AG04450 (cell line): Measurements from ENCODE around the gene HNRNPR. TPM values are rescaled to one million over a fixed set of nuclear protein-coding genes. Genes with fewer than 3 reads are reported as not detected.

Source experiments
- CTCF ChIA-PET: fragments of 300-600, 350-600 bp; formaldehyde crosslinking; extraction: SDS; loops from one replicate; lab custom pipeline; 2022; ENCODE audit warnings: antibody characterized with exemption, inconsistent platforms; lab: Charles Lee
- POLR2A ChIA-PET: fragments of 350-600 bp; formaldehyde crosslinking; extraction: SDS; loops from one replicate; lab custom pipeline; 2021; ENCODE audit warnings: antibody characterized with exemption, inconsistent platforms; lab: Yijun Ruan, JAX
- DNase-seq: peaks from one replicate; pipeline ENCODE4 v3.0.0-alpha.2; 2011; ENCODE audit warnings: low read depth, low spot score
- H3K27ac ChIP-seq: one replicate; pipeline ENCODE4 v1.5.1; 2012; ENCODE audit warnings: low read depth, low read length, control low read depth
- H3K27me3 ChIP-seq: one replicate; pipeline ENCODE4 v1.6.0; 2012; ENCODE audit warnings: low read length; ENCODE audit not compliant: control insufficient read depth, insufficient read depth
- H3K4me3 ChIP-seq: 2 replicates; pipeline ENCODE4 v1.5.1; 2011; ENCODE audit warnings: mild to moderate bottlenecking, low read depth, low read length, control low read depth
- H3K9me3 ChIP-seq: 2 replicates; pipeline ENCODE4 v1.5.1; 2012; ENCODE audit warnings: low read length; ENCODE audit not compliant: control insufficient read depth, insufficient read depth
- polyA plus RNA-seq: library from polyadenylated mRNA; depleted of rRNA; stranded (reverse); fragments of >200 nt; gene quantifications from 2 replicates; pipeline ENCODE4 v1.2.3, GENCODE V29; 2011
- TF ChIP-seq, protein P1 (sequence below): IDR thresholded peaks from 2 replicates; pipeline ENCODE4 v1.5.1; 2011; ENCODE audit warnings: low read depth, low read length, control low read depth, inconsistent platforms

The HNRNPR gene
- polyA plus RNA-seq, 1 experiment = 171 TPM

DNA sequence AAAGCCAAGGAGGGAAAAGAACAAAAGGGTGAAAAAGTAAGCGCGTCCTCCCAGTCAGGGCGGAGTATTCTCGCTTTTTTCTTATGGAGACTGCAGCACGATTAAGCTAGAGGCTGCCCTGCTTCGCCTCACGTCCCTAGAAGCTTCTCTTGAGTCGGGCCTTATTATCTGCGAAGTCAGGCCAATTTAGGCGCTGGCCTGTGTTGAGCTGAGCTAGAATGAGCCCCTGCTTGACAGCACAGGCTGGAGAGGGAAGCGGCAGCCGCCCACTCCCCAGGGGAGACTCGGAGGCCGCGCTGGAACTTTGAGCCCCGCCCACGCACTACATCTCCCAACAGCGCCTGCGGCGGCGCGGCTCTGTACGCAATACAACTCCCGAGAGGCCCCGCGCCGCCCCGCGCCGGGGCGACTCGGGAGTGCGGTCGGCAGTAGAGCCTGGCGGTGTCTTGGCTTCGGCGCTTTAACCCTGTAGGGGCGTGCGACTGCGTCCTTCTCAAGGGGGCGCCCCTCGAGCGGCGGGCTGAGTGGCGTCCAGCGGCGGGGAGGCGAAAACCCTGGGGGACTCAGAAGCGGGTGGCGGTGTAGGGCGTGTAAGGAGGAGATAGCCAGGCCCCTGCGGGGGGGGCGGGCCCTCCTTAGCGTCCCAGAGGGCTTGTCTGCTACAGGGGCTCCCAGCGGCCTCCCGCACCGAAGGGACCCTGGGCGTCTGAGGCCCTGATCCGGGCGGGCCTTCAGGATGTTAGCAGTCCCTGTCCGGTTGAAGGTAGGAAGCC, 24.7 kb upstream of the HNRNPR start:
- peak overlapping the region; percentile 96 for H3K27ac ChIP-seq
- TF ChIP-seq, protein P1, sequence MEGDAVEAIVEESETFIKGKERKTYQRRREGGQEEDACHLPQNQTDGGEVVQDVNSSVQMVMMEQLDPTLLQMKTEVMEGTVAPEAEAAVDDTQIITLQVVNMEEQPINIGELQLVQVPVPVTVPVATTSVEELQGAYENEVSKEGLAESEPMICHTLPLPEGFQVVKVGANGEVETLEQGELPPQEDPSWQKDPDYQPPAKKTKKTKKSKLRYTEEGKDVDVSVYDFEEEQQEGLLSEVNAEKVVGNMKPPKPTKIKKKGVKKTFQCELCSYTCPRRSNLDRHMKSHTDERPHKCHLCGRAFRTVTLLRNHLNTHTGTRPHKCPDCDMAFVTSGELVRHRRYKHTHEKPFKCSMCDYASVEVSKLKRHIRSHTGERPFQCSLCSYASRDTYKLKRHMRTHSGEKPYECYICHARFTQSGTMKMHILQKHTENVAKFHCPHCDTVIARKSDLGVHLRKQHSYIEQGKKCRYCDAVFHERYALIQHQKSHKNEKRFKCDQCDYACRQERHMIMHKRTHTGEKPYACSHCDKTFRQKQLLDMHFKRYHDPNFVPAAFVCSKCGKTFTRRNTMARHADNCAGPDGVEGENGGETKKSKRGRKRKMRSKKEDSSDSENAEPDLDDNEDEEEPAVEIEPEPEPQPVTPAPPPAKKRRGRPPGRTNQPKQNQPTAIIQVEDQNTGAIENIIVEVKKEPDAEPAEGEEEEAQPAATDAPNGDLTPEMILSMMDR = peak; percentile 29; the same call in 1 of the 2 replicates
- ChIA-PET CTCF (interaction anchor here (1.1 to 3.4 kb wide), 5 partner anchors 11 to 171 kb away, joined by 3 to 24 read pairs (median 6); partner anchors contain the start of gene HNRNPR), POLR2A (interaction anchor here (0.6 to 2.8 kb wide), 14 partner anchors 9 to 165 kb away, joined by 3 to 41 read pairs (median 4); partner anchors contain the start of genes ASAP3 and HNRNPR)
- DNase-seq = peak; percentile 64
- no peaks in the 10 kb centered on the region for H3K27me3 ChIP-seq
- H3K9me3 ChIP-seq = peaks cover 23% of the 10 kb centered on the region
- peak overlapping the region; percentile 99 for H3K4me3 ChIP-seq

DNA sequence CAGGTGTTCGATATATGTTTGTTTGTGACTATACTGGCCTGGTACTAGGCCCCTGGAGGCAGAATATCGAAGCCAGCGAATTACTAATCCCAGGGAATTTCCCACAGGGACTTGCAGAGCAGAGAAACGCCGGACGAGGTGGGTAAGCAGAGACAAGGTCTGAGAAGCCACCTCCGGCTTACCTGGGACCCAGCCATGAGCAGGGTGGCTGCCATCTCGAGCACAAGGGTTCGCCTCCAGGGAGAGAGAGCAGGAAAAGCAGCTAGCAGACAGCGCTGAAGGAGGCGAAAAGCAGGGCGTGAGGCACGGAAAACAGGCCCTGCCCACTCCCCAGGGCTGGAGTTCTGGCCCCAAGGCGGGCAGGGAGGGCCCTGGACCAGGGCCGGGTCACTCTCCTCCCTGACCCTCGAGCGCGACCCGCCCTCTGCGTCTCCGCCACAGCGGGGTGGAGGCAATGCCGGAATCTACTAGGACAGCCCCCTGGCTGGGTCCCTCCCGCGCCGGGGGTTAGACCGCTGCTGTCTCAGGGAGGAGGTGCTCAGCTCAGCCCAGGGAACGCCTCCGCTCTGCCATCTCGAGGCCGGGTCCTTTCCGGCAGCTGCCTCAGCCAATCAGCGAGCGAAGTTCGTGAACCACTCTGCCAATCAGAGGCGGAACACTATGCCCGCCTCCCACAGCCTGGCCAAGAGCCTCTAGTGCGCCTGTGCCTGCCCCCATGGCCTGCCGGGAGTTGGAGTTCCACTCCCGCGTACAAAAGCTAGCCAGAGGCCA, 23.9 kb upstream of the HNRNPR start:
- H3K4me3 ChIP-seq = peak overlapping the region; percentile 99
- peaks cover 30% of the 10 kb centered on the region for H3K9me3 ChIP-seq
- TF ChIP-seq, protein P1 = no peak
- ChIA-PET CTCF (interaction anchor here (1.2 to 3.4 kb wide), 4 partner anchors 10 to 36 kb away, joined by 3 to 24 read pairs (median 6); partner anchors contain the start of gene HNRNPR), POLR2A (interaction anchor here (0.6 to 2.8 kb wide), 11 partner anchors 9 to 166 kb away, joined by 3 to 41 read pairs (median 4); partner anchors contain the start of genes ASAP3 and HNRNPR)
- no peaks in the 10 kb centered on the region for H3K27me3 ChIP-seq
- peak overlapping the region; percentile 96 for H3K27ac ChIP-seq
- peak; percentile 97 for DNase-seq

DNA sequence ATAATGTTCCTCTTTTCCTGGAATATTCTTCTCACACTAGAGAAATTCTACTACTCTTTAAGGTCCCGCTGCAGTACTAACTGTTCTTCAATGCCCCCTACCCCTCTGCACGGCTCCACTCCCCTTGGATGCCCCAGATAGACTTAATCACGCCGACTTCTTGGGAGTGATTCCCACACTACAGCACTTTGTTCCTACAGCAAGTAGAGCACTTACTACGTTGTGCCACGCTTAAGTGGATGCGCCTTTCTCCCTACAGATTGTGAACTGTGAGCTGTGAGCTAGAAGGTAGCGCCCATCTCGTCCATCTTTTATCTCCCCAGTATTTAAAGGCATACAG, 23.3 kb upstream of the HNRNPR start:
- H3K9me3 ChIP-seq = peaks cover 36% of the 10 kb centered on the region
- TF ChIP-seq, protein P1 = no peak
- H3K4me3 ChIP-seq = peak overlapping the region; percentile 99
- no peak overlapping the region for H3K27ac ChIP-seq
- no peak for DNase-seq
- no peaks in the 10 kb centered on the region for H3K27me3 ChIP-seq
- ChIA-PET POLR2A (interaction anchor here (1.2 to 2.8 kb wide), 4 partner anchors 10 to 27 kb away, joined by 4 to 41 read pairs (median 6); partner anchors contain the start of gene HNRNPR), CTCF (interaction anchor here (3.4 kb wide), 1 partner anchor 36 kb away, joined by 24 read pairs; no protein-coding TSS in a partner anchor)

DNA sequence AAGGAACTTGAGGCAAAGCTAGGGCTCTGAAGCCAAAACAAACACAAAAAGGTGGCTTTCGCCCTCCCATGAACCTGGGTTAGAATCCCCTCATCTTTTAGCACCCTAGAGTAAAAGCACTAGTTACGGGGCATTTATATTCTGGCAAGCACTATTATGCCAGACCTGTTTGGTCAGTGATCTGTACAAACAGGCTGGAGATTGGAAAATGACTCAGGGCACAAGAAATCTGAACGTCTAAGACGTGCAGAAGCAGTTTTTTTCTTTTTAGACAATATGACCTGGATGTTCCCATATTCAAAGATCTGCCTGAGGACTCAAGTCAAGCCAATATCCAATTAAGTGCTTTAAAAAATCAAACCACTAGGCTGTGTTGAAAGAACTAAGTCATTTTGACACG, 22.5 kb upstream of the HNRNPR start:
- Histone ChIP-seq H3K27ac (no peak overlapping the region), H3K27me3 (no peaks in the 10 kb centered on the region), H3K9me3 (peaks cover 44% of the 10 kb centered on the region), H3K4me3 (no peak overlapping the region)
- TF ChIP-seq, protein P1 = no peak
- CTCF ChIA-PET = interaction anchor here (3.4 kb wide), 1 partner anchor 37 kb away, joined by 24 read pairs; no protein-coding TSS in a partner anchor
- POLR2A ChIA-PET = interaction anchor here (2.8 kb wide), 1 partner anchor 22 kb away, joined by 41 read pairs; the partner anchor contains the start of gene HNRNPR
- no peak for DNase-seq
